ENCODE data around the gene OPHN1.

DNA sequence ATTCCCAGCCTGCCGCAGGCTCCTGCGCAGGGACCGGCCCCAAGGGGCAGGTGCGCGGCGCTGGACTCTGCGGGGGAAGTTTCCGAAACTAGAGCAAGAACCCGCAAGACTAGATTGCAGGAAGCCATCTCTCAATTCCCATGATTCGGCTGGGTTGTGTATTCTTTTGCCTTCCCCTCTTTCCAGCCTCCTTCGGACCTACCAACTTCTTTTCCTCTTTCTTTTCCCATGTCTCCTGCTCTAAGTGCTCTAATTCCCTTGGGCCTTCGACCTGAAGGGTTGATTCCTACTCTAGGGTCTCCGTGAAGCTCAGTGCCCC lies 645 bp upstream of the OPHN1 start:
- TF ChIP-seq, protein P1, sequence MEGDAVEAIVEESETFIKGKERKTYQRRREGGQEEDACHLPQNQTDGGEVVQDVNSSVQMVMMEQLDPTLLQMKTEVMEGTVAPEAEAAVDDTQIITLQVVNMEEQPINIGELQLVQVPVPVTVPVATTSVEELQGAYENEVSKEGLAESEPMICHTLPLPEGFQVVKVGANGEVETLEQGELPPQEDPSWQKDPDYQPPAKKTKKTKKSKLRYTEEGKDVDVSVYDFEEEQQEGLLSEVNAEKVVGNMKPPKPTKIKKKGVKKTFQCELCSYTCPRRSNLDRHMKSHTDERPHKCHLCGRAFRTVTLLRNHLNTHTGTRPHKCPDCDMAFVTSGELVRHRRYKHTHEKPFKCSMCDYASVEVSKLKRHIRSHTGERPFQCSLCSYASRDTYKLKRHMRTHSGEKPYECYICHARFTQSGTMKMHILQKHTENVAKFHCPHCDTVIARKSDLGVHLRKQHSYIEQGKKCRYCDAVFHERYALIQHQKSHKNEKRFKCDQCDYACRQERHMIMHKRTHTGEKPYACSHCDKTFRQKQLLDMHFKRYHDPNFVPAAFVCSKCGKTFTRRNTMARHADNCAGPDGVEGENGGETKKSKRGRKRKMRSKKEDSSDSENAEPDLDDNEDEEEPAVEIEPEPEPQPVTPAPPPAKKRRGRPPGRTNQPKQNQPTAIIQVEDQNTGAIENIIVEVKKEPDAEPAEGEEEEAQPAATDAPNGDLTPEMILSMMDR (IDR thresholded peaks at IDR 0.05), result no peak
- TF ChIP-seq EP300 (IDR thresholded peaks at IDR 0.05), result no peak
